Astrocyte (in vitro differentiated cells and primary cell): Measurements from ENCODE around the gene BIN2.

Source experiments
- CTCF ChIP-seq: IDR thresholded peaks from 2 replicates; pipeline ENCODE4 v1.5.1; 2011; ENCODE audit warnings: low read depth, mild to moderate bottlenecking, inconsistent platforms, low read length, moderate library complexity; ENCODE audit not compliant: insufficient read depth
- EZH2 ChIP-seq: IDR thresholded peaks from 2 replicates; pipeline ENCODE4 v1.6.1; 2012; ENCODE audit warnings: mild to moderate bottlenecking, low read length, inconsistent platforms; ENCODE audit not compliant: insufficient read depth

GRCh38 chr12:51265024-51265423, 59.0 kb downstream of the BIN2 start:
- TF ChIP-seq CTCF, result no peak
- TF ChIP-seq EZH2, result no peak
